Omental fat pad (tissue), 4 donors: Measurements from ENCODE around the gene NR2F1-AS1. TPM values are rescaled to one million over a fixed set of nuclear protein-coding genes. Genes with fewer than 3 reads are reported as not detected.

Experiments used
- ATAC-seq: fragments of 150-250 bp; one replicate; pipeline ENCODE4 v1.9.1; 2016; ENCODE audit warnings: mild to moderate bottlenecking, moderate library complexity; ENCODE audit not compliant: low FRiP score
- DNase-seq: peaks from one replicate; pipeline ENCODE4 v3.0.0-alpha.2; 2019; ENCODE audit warnings: low spot score
- total RNA-seq, 4 donors: library from RNA; depleted of rRNA; stranded (reverse); fragments of >200 nt; gene quantifications; one replicate each; pipeline ENCODE4 v1.1.0, GENCODE V29; 2016
- TF ChIP-seq, protein P1 (sequence below), 3 donors: fragments of 450-650 bp; IDR thresholded peaks; one replicate each; pipeline ENCODE4 v1.5.1; 2016 to 2017; ENCODE audit warnings: antibody characterized with exemption in 3 of 3, mild to moderate bottlenecking in 3 of 3, moderate library complexity in 2 of 3

Gene NR2F1-AS1
- total RNA-seq, 4 donors from 2014 or later, result 17.3 to 31.0 (median 22.9) TPM

DNA sequence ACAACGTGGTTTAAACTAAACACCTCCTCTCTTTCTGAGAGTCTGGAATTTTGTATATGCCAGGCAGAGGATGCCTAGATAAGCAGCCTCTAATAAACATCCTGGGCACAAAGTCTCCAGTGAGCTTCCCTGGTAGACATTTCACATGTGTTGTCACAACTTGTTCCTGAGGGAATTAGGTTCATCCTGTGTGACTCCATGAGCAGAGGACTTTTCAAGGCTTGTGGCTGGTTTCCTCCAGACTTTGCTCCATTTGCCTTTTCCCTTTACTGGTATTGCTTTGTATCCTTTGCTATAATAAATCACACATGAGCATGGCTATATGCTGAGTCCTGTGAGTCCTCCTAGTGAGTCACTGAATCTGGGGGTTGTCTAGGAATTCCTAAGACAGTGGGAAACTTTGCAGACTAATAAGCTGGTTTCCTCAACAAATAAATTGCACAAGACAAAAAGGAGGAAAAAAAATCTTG, 77.4 kb downstream of the NR2F1-AS1 start:
- ATAC-seq, result no peak
- no peak for DNase-seq
- TF ChIP-seq, protein P1, sequence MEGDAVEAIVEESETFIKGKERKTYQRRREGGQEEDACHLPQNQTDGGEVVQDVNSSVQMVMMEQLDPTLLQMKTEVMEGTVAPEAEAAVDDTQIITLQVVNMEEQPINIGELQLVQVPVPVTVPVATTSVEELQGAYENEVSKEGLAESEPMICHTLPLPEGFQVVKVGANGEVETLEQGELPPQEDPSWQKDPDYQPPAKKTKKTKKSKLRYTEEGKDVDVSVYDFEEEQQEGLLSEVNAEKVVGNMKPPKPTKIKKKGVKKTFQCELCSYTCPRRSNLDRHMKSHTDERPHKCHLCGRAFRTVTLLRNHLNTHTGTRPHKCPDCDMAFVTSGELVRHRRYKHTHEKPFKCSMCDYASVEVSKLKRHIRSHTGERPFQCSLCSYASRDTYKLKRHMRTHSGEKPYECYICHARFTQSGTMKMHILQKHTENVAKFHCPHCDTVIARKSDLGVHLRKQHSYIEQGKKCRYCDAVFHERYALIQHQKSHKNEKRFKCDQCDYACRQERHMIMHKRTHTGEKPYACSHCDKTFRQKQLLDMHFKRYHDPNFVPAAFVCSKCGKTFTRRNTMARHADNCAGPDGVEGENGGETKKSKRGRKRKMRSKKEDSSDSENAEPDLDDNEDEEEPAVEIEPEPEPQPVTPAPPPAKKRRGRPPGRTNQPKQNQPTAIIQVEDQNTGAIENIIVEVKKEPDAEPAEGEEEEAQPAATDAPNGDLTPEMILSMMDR (IDR thresholded peaks at IDR 0.05), result no peak

DNA sequence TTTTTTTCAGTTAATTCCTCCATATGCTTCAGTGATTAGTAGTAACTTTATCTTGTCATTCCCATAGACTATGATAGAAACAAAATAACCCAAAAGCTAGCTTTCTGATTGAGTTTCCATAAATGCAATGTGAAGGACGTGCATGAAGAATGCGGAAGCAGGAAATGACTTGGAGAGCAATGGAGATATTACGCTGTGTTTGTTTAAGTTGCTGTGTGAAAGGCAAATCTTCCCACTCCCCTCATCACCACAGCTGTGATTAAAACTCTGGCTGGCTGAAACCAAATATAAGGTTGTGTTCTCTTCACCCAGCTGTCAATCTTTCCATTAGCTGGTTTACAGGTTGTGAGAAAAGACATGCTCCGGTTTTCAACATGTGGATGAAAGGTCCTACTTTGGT, 83.9 kb downstream of the NR2F1-AS1 start:
- ATAC-seq (no peak), DNase-seq (no peak)
- TF ChIP-seq, protein P1 (IDR thresholded peaks at IDR 0.05), result no peak

DNA sequence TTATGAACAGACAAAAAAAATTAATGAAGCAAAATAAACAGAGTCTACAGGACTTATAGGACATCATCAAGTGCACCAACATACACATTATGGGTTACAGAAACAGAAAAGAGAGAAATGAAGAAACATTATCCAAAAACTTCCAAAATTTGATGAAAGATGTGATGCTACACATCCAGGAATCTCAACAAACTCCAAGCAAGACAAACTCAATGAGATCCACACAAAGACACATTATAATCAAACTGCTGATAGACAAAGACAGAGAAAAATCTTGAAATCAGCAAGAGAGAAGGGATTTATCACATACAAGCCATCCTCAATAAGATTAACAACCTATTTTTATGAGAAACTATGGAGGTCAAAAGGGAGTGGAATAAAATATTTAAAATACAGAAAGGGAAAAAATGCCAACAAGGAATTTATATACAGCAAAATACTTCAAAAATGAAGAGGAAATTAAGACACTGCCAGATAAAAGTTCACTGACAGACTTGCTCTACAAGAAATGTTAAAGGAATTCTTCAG, 101.0 kb downstream of the NR2F1-AS1 start:
- ATAC-seq, result no peak
- no peak for DNase-seq
- TF ChIP-seq, protein P1 (IDR thresholded peaks at IDR 0.05), result no peak

DNA sequence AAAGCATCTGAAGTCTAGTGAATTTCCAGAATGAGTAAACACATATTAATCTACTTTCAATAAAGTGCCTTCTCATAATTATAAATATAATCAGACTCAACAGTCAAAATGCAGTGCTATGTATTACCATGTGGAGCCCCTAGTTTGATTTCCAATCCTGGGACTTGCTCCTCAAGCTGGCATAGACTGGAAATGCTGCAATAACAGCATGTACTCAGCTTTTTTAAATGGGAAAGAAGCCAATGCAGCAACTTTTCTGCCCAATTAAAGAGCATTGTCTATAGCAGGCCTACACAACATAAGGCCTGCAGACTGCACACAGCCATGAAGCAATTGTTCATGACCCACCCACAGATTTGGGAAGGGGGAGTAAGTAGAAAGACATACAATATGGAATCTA, 103.2 kb downstream of the NR2F1-AS1 start:
- ATAC-seq, result no peak
- TF ChIP-seq, protein P1 (IDR thresholded peaks at IDR 0.05), result no peak
- DNase-seq, result no peak

DNA sequence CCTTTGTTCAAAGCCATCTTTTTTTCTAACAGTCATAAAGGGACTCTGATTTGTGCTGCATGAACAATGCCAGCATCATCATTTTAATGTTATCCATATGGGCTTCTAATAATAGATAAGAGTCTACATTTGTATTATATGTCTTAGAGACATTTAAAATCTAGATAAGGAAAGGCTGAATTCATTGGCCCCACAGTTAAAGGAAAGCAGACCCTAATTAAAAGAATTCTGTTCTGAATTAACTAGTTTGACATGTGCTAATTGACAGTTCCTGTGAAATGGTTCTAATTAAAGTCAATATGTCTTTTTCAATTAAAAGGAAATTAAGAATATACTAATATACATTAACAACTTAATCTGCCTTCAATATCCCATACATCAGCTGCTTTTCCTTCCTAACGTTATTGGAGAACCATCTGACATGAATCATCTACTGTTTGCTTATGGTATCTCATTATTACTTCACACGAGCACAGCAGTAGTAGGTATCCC, 104.7 kb downstream of the NR2F1-AS1 start:
- ATAC-seq (no peak), DNase-seq (no peak)
- TF ChIP-seq, protein P1 (IDR thresholded peaks at IDR 0.05), result no peak

DNA sequence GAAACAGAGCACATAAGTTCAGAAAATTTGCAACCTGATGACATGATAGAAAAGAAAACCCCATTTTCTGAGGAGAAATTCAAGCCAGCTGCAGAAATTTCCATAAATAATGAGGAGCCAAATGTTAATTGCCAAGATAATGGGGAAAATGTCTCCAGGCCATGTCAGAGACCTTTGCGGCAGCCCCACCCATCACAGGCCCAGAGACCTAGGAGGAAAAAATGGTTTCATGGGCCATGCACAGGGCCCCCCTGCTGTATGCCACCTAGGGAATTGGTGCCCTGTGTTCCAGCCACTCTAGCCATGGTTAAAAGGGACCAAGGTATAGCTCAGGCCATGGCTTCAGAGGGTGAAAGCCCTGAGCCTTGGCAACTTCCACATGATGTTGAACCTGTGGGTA, 118.1 kb downstream of the NR2F1-AS1 start:
- DNase-seq (no peak), ATAC-seq (no peak)
- TF ChIP-seq, protein P1 (IDR thresholded peaks at IDR 0.05), result no peak

DNA sequence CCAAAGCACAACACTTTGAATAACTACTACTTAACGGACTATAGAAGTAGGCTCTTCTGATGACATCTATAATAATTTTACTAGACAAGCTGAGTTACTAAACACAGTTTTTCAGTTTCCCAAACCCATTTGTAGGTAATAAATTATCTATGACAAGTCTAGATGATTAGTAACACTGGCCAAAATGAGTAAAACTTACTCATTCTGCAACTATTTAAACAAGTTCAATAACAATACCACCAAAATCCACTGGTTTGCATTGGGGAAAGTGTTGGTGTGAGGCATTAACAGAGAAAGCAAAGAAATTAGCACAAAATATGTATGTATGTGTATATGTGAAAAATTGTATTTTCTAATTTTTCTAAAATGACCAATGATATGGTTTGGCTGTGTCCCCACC, 119.3 kb downstream of the NR2F1-AS1 start:
- TF ChIP-seq, protein P1 (IDR thresholded peaks at IDR 0.05), result no peak
- ATAC-seq, result no peak
- DNase-seq, result no peak
